H9 (cell line): ENCODE data around the gene ZNF225. TPM values are rescaled to one million over a fixed set of nuclear protein-coding genes. Genes with fewer than 3 reads are reported as not detected.

ENCODE experiments used
- DNase-seq: peaks from one replicate; pipeline ENCODE4 v3.0.0-alpha.2; 2017
- H2AFZ ChIP-seq: one replicate; pipeline ENCODE4 v1.6.1; 2013; ENCODE audit warnings: mild to moderate bottlenecking, low read length, control low read depth, moderate library complexity
- H2AK5ac ChIP-seq: 2 replicates; pipeline ENCODE4 v1.6.1; 2013; ENCODE audit warnings: low read length, control low read depth, mixed read lengths; ENCODE audit not compliant: insufficient read length
- H2BK120ac ChIP-seq: one replicate; pipeline ENCODE4 v1.6.1; 2013; ENCODE audit warnings: low read depth, mild to moderate bottlenecking, low read length, control low read depth, inconsistent platforms; ENCODE audit not compliant: poor library complexity, severe bottlenecking
- H2BK12ac ChIP-seq: 2 replicates; pipeline ENCODE4 v1.6.1; 2013; ENCODE audit warnings: low read length, control low read depth, mixed read lengths, low read depth; ENCODE audit not compliant: insufficient read length
- H2BK15ac ChIP-seq: 2 replicates; pipeline ENCODE4 v1.6.1; 2013; ENCODE audit warnings: low read depth, low read length, control low read depth
- H2BK20ac ChIP-seq: one replicate; pipeline ENCODE4 v1.6.1; 2013; ENCODE audit warnings: low read depth, mild to moderate bottlenecking, low read length, control low read depth, inconsistent platforms; ENCODE audit not compliant: poor library complexity, severe bottlenecking
- H2BK5ac ChIP-seq: 2 replicates; pipeline ENCODE4 v1.6.1; 2013; ENCODE audit warnings: low read length, control low read depth, mixed read lengths; ENCODE audit not compliant: insufficient read length
- H3K14ac ChIP-seq: 2 replicates; pipeline ENCODE4 v1.6.1; 2013; ENCODE audit warnings: low read length, control low read depth; ENCODE audit not compliant: insufficient read depth
- H3K18ac ChIP-seq: 2 replicates; pipeline ENCODE4 v1.6.1; 2013; ENCODE audit warnings: low read depth, mild to moderate bottlenecking, mixed read lengths, low read length, control low read depth; ENCODE audit not compliant: insufficient read length
- H3K23ac ChIP-seq: 2 replicates; pipeline ENCODE4 v1.6.1; 2013; ENCODE audit warnings: low read length, control low read depth, mixed read lengths, low read depth; ENCODE audit not compliant: insufficient read length
- H3K23me2 ChIP-seq: 2 replicates; pipeline ENCODE4 v1.6.1; 2013; ENCODE audit warnings: low read depth, mild to moderate bottlenecking, mixed read lengths, low read length, control low read depth; ENCODE audit not compliant: insufficient read length, poor library complexity, severe bottlenecking
- H3K27ac ChIP-seq: 2 replicates; pipeline ENCODE4 v1.5.1; 2013; ENCODE audit warnings: low read length, control low read depth, mixed read lengths, low read depth; ENCODE audit not compliant: insufficient read length
- H3K27me3 ChIP-seq: 2 replicates; pipeline ENCODE4 v1.6.1; 2013; ENCODE audit warnings: low read length, control low read depth, inconsistent platforms; ENCODE audit not compliant: insufficient read depth
- H3K4ac ChIP-seq: 2 replicates; pipeline ENCODE4 v1.6.1; 2013; ENCODE audit warnings: low read depth, mild to moderate bottlenecking, control low read depth, inconsistent platforms, low read length, moderate library complexity
- H3K4me1 ChIP-seq: 2 replicates; pipeline ENCODE4 v1.6.1; 2013; ENCODE audit warnings: low read length, control low read depth, inconsistent platforms; ENCODE audit not compliant: insufficient read depth
- H3K4me2 ChIP-seq: 2 replicates; pipeline ENCODE4 v1.6.1; 2013; ENCODE audit warnings: low read length, control low read depth, mixed read lengths; ENCODE audit not compliant: insufficient read length, insufficient read depth
- H3K56ac ChIP-seq: 2 replicates; pipeline ENCODE4 v1.6.1; 2013; ENCODE audit warnings: low read depth, mild to moderate bottlenecking, mixed read lengths, low read length, control low read depth; ENCODE audit not compliant: insufficient read length
- H3K79me1 ChIP-seq: 2 replicates; pipeline ENCODE4 v1.6.1; 2013; ENCODE audit warnings: low read depth, mild to moderate bottlenecking, moderate library complexity, low read length, control low read depth, inconsistent platforms; ENCODE audit not compliant: insufficient read depth, poor library complexity, severe bottlenecking
- H3K79me2 ChIP-seq: 2 replicates; pipeline ENCODE4 v1.6.1; 2013; ENCODE audit warnings: low read length, control low read depth, inconsistent platforms; ENCODE audit not compliant: insufficient read depth
- H3K9ac ChIP-seq: 2 replicates; pipeline ENCODE4 v1.6.1; 2013; ENCODE audit warnings: low read length, control low read depth, mixed read lengths; ENCODE audit not compliant: insufficient read length; ENCODE audit errors: extremely low read depth
- H3K9me3 ChIP-seq: one replicate; pipeline ENCODE4 v1.6.1; 2013; ENCODE audit warnings: low read depth, low read length, inconsistent platforms; ENCODE audit not compliant: control insufficient read depth
- H3T11ph ChIP-seq: one replicate; pipeline ENCODE4 v1.6.1; 2013; ENCODE audit warnings: mild to moderate bottlenecking, low read length, control low read depth, inconsistent platforms
- H4K20me1 ChIP-seq: one replicate; pipeline ENCODE4 v1.6.1; 2013; ENCODE audit not compliant: control insufficient read depth, insufficient read length, insufficient read depth
- H4K5ac ChIP-seq: 2 replicates; pipeline ENCODE4 v1.6.1; 2013; ENCODE audit warnings: low read depth, mild to moderate bottlenecking, mixed read lengths, low read length, control low read depth; ENCODE audit not compliant: insufficient read length
- H4K8ac ChIP-seq: replicated peaks from 2 replicates; pipeline ENCODE4 v1.6.1; 2013; ENCODE audit warnings: low read length, control low read depth, mixed read lengths, low read depth; ENCODE audit not compliant: insufficient read length
- H4K91ac ChIP-seq: 2 replicates; pipeline ENCODE4 v1.6.1; 2013; ENCODE audit warnings: low read depth, mild to moderate bottlenecking, moderate library complexity, mixed read lengths, low read length, control low read depth; ENCODE audit not compliant: insufficient read length
- H3K27ac Mint-ChIP-seq, 3 experiments: 2 replicates in 2 of 3; 3 replicates in 1 of 3; pipeline ENCODE4 v1.8.0; 2020 to 2021; ENCODE audit warnings: mixed read lengths in 3 of 3, mild to moderate bottlenecking in 1 of 3, moderate library complexity in 1 of 3
- H3K27me3 Mint-ChIP-seq: 2 replicates; pipeline ENCODE4 v1.8.0; 2021; ENCODE audit warnings: low read depth, mild to moderate bottlenecking, moderate library complexity, mixed read lengths
- H3K36me3 Mint-ChIP-seq, 3 experiments: 2 replicates in 2 of 3; 3 replicates in 1 of 3; pipeline ENCODE4 v1.8.0; 2020 to 2021; ENCODE audit warnings: low read depth in 3 of 3, mixed read lengths in 3 of 3; ENCODE audit not compliant: insufficient read depth in 1 of 3
- H3K4me1 Mint-ChIP-seq, 2 experiments: 2 replicates each; pipeline ENCODE4 v1.8.0; 2020; ENCODE audit warnings: mixed read lengths in 2 of 2
- H3K4me3 Mint-ChIP-seq, 2 experiments: 2 replicates in 1 of 2; 3 replicates in 1 of 2; pipeline ENCODE4 v1.8.0; 2020 to 2021; ENCODE audit warnings: mild to moderate bottlenecking in 2 of 2, mixed read lengths in 2 of 2, moderate library complexity in 1 of 2
- H3K9me3 Mint-ChIP-seq, 2 experiments: 2 replicates in 1 of 2; 3 replicates in 1 of 2; pipeline ENCODE4 v1.8.0; 2020; ENCODE audit warnings: mild to moderate bottlenecking in 2 of 2, mixed read lengths in 2 of 2, moderate library complexity in 1 of 2
- WGBS: extraction: QIAGEN DNeasy Blood & Tissue Kit; methylation state at CpG from one replicate; pipeline ENCODE4 v1.1.7; 2013; ENCODE audit warnings: missing lambda C conversion rate, low lambda C conversion rate, mixed read lengths; ENCODE audit not compliant: insufficient read length; ENCODE audit errors: extremely low coverage; 5-methylcytosine and 5-hydroxymethylcytosine counted together
- total RNA-seq: library from RNA; stranded (reverse); gene quantifications from 2 replicates; pipeline ENCODE4 v1.2.1, GENCODE V29; 2021
- TF ChIP-seq, protein P1 (sequence below): fragments of 200-600 bp; sonication (generic); conservative IDR thresholded peaks from 3 replicates; pipeline ENCODE4 v1.8.0; 2021; ENCODE audit warnings: antibody characterized with exemption, mild to moderate bottlenecking

ZNF225 gene
- total RNA-seq, 1 experiment from 2014 or later: 3.9 TPM

DNA sequence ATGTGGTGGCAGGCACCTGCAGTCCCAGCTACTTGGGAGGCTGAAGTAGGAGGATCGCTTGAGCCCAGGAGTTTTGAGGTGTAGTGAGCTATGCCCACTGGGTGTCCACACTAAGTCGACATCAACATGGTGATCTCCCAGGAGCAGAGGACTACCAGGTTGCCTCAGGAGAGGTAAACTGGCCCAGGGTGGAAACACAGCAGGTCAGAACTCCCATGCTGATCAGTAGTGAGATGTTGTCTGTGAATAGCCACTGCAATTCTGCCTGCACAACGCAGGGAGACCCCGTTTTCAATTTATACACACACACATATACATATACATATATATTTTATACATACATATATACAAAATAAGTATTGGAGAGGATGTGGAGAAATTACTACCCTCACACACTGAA, 21.1 kb upstream of the ZNF225 start:
- H3K27ac ChIP-seq: no peak overlapping the region
- no CpG with 5 or more reads among the region's 4 CpGs for WGBS

More for the DNA sequence above, 21.1 kb upstream of the ZNF225 start:
- peaks cover 5% of the 10 kb centered on the region for H3K27me3 Mint-ChIP-seq
- peaks cover 12% of the 10 kb centered on the region for H3K23me2 ChIP-seq
- no peak overlapping the region for H2BK12ac ChIP-seq
- H3K79me2 ChIP-seq: no peaks in the 10 kb centered on the region
- H3K27ac Mint-ChIP-seq: no peak overlapping the region
- no peak overlapping the region for H3K4ac ChIP-seq
- H2BK120ac ChIP-seq: no peak overlapping the region
- H3K9me3 ChIP-seq: no peaks in the 10 kb centered on the region
- no peaks in the 10 kb centered on the region for H3K79me1 ChIP-seq
- no peak overlapping the region for H2BK15ac ChIP-seq
- no peaks in the 10 kb centered on the region for H3K27me3 ChIP-seq
- no peak overlapping the region for H2BK20ac ChIP-seq
- H4K8ac ChIP-seq: no peak overlapping the region
- H3K9ac ChIP-seq: no peak overlapping the region
- H3K23ac ChIP-seq: no peak overlapping the region
- no peak overlapping the region for H3K14ac ChIP-seq
- H4K5ac ChIP-seq: no peak overlapping the region
- H3K4me3 Mint-ChIP-seq: no peak overlapping the region
- H3K4me2 ChIP-seq: no peak overlapping the region
- H3K18ac ChIP-seq: no peak overlapping the region
- H2BK5ac ChIP-seq: no peak overlapping the region
- TF ChIP-seq, protein P1, sequence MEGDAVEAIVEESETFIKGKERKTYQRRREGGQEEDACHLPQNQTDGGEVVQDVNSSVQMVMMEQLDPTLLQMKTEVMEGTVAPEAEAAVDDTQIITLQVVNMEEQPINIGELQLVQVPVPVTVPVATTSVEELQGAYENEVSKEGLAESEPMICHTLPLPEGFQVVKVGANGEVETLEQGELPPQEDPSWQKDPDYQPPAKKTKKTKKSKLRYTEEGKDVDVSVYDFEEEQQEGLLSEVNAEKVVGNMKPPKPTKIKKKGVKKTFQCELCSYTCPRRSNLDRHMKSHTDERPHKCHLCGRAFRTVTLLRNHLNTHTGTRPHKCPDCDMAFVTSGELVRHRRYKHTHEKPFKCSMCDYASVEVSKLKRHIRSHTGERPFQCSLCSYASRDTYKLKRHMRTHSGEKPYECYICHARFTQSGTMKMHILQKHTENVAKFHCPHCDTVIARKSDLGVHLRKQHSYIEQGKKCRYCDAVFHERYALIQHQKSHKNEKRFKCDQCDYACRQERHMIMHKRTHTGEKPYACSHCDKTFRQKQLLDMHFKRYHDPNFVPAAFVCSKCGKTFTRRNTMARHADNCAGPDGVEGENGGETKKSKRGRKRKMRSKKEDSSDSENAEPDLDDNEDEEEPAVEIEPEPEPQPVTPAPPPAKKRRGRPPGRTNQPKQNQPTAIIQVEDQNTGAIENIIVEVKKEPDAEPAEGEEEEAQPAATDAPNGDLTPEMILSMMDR: no peak
- no peak overlapping the region for H2AK5ac ChIP-seq
- peaks cover 0 to 4% (median 3%) of the 10 kb centered on the region in 3 experiments; a peak in 3 of 7 replicates for H3K36me3 Mint-ChIP-seq
- H3K4me1 ChIP-seq: no peaks in the 10 kb centered on the region
- no peaks in the 10 kb centered on the region for H4K20me1 ChIP-seq
- 0 out of 5 replicates have a peak, but pooled peaks cover 0 to 3% of the 10 kb centered on the region in 2 experiments for H3K9me3 Mint-ChIP-seq
- H3K56ac ChIP-seq: no peak overlapping the region
- H2AFZ ChIP-seq: no peak overlapping the region
- H3T11ph ChIP-seq: no peak overlapping the region
- H3K4me1 Mint-ChIP-seq: peaks cover 4 to 5% of the 10 kb centered on the region in 2 experiments
- H4K91ac ChIP-seq: no peak overlapping the region
- no peak for DNase-seq
